Liver (tissue), 9 donors: ENCODE data around the gene CTNNBL1. TPM values are rescaled to one million over a fixed set of nuclear protein-coding genes. Genes with fewer than 3 reads are reported as not detected.

Source experiments
- DNase-seq: peaks from one replicate; pipeline ENCODE4 v3.0.0-alpha.2; 2017; ENCODE audit warnings: low spot score
- H3K27ac ChIP-seq, 2 donors: one replicate each; pipeline ENCODE4 v1.7.0; 2013; ENCODE audit warnings: inconsistent platforms in 2 of 2, low read length in 2 of 2, control low read depth in 1 of 2, low read depth in 1 of 2, mild to moderate bottlenecking in 1 of 2
- H3K27me3 ChIP-seq, 4 donors: one replicate each; pipeline versions ENCODE4 v1.6.1 to v1.7.0; 2013; ENCODE audit warnings: low read length in 3 of 4, inconsistent platforms in 1 of 4, mild to moderate bottlenecking in 1 of 4, moderate library complexity in 1 of 4; ENCODE audit not compliant: control insufficient read depth in 4 of 4, insufficient read depth in 4 of 4
- H3K36me3 ChIP-seq, 4 donors: one replicate each; pipeline versions ENCODE4 v1.6.1 to v1.7.0; 2013; ENCODE audit warnings: low read length in 3 of 4, mild to moderate bottlenecking in 3 of 4, low read depth in 1 of 4, moderate library complexity in 1 of 4; ENCODE audit not compliant: control insufficient read depth in 4 of 4, insufficient read depth in 3 of 4
- H3K4me1 ChIP-seq, 4 donors: one replicate each; pipeline versions ENCODE4 v1.6.1 to v1.7.0; 2013; ENCODE audit warnings: low read length in 3 of 4, mild to moderate bottlenecking in 3 of 4, moderate library complexity in 1 of 4; ENCODE audit not compliant: control insufficient read depth in 4 of 4, insufficient read depth in 4 of 4
- H3K4me3 ChIP-seq, 3 donors: one replicate each; pipeline versions ENCODE4 v1.6.1 to v1.7.0; 2013; ENCODE audit warnings: low read length in 3 of 3, control low read depth in 1 of 3, low read depth in 1 of 3, mild to moderate bottlenecking in 1 of 3
- H3K9ac ChIP-seq, 2 donors: one replicate each; pipeline ENCODE4 v1.7.0; 2013; ENCODE audit warnings: low read length in 2 of 2, mild to moderate bottlenecking in 2 of 2, moderate library complexity in 2 of 2, control low read depth in 1 of 2, low read depth in 1 of 2
- H3K9me3 ChIP-seq, 4 donors: one replicate each; pipeline versions ENCODE4 v1.6.1 to v1.7.0; 2013; ENCODE audit warnings: low read length in 3 of 4; ENCODE audit not compliant: control insufficient read depth in 4 of 4
- EGR1 ChIP-seq, 2 donors: IDR thresholded peaks; 2 replicates each; pipeline ENCODE4 v1.6.1; 2016 to 2018; ENCODE audit warnings: antibody characterized with exemption in 2 of 2, low read depth in 2 of 2
- FOXA1 ChIP-seq: IDR thresholded peaks from 2 replicates; pipeline ENCODE4 v1.6.1; 2016; ENCODE audit warnings: antibody characterized with exemption
- FOXA2 ChIP-seq: IDR thresholded peaks from 2 replicates; pipeline ENCODE4 v1.6.1; 2016; ENCODE audit warnings: antibody characterized with exemption
- GABPA ChIP-seq, 2 donors: IDR thresholded peaks in 1 of 2; conservative IDR thresholded peaks in 1 of 2; 2 replicates each; pipeline ENCODE4 v1.6.1; 2016; ENCODE audit warnings: antibody characterized with exemption in 2 of 2, mild to moderate bottlenecking in 1 of 2, moderate library complexity in 1 of 2
- HNF4A ChIP-seq, 2 donors: conservative IDR thresholded peaks; 2 replicates each; pipeline ENCODE4 v1.6.1; 2016; ENCODE audit warnings: antibody characterized with exemption in 2 of 2, mild to moderate bottlenecking in 2 of 2
- HNF4G ChIP-seq: IDR thresholded peaks from 2 replicates; pipeline ENCODE4 v1.6.1; 2016; ENCODE audit warnings: antibody characterized with exemption
- JUND ChIP-seq, 2 donors: IDR thresholded peaks; 2 replicates each; pipeline ENCODE4 v1.6.1; 2016; ENCODE audit warnings: antibody characterized with exemption in 2 of 2
- NR2F2 ChIP-seq: IDR thresholded peaks from 2 replicates; pipeline ENCODE4 v1.6.1; 2016; ENCODE audit warnings: antibody characterized with exemption
- RAD21 ChIP-seq, 2 donors: IDR thresholded peaks; 2 replicates each; pipeline ENCODE4 v1.6.1; 2016; ENCODE audit warnings: antibody characterized with exemption in 2 of 2, mild to moderate bottlenecking in 2 of 2
- RXRA ChIP-seq, 2 donors: IDR thresholded peaks; 2 replicates each; pipeline ENCODE4 v1.6.1; 2017 to 2018; ENCODE audit warnings: antibody characterized with exemption in 2 of 2, mild to moderate bottlenecking in 1 of 2
- SP1 ChIP-seq: IDR thresholded peaks from 2 replicates; pipeline ENCODE4 v1.6.1; 2018; ENCODE audit warnings: antibody characterized with exemption, mild to moderate bottlenecking
- TAF1 ChIP-seq: conservative IDR thresholded peaks from 2 replicates; pipeline ENCODE4 v1.6.1; 2016; ENCODE audit warnings: antibody characterized with exemption, mild to moderate bottlenecking
- YY1 ChIP-seq: IDR thresholded peaks from 2 replicates; pipeline ENCODE4 v1.6.1; 2016; ENCODE audit warnings: antibody characterized with exemption, mild to moderate bottlenecking
- WGBS: extraction: QIAGEN DNeasy Blood & Tissue Kit; methylation state at CpG from one replicate; pipeline ENCODE4 v1.1.7; 2013; 5-methylcytosine and 5-hydroxymethylcytosine counted together
- polyA plus RNA-seq, 2 donors: library from polyadenylated mRNA; stranded (reverse) in 1 of 2; unstranded in 1 of 2; fragments of 200-250 nt in 1 of 2; fragments of >200 nt in 1 of 2; fragmentation: Nextera tagmentation in 1 of 2; extraction: Ambion mirVana in 1 of 2; gene quantifications; one replicate each; pipeline versions ENCODE4 v1.2.1 to v1.2.3, GENCODE V29; 2013 to 2015
- total RNA-seq, 2 donors: library from RNA; depleted of rRNA; stranded (reverse); fragments of >200 nt; gene quantifications; one replicate each; pipeline ENCODE4 v1.2.3, GENCODE V29; 2014
- TF ChIP-seq, protein P1 (sequence below): IDR thresholded peaks from 2 replicates; pipeline ENCODE4 v1.6.1; 2016; ENCODE audit warnings: antibody characterized with exemption
- TF ChIP-seq, protein P2 (sequence below): IDR thresholded peaks from 2 replicates; pipeline ENCODE4 v1.6.1; 2016; ENCODE audit warnings: antibody characterized with exemption, mild to moderate bottlenecking
- TF ChIP-seq, protein P3 (sequence below): fragments of 150-350 bp; IDR thresholded peaks from 2 replicates; pipeline ENCODE4 v1.5.1; 2017; ENCODE audit warnings: improper control_type of control experiment, low read depth, low read length; ENCODE audit not compliant: missing input control
- TF ChIP-seq, protein P4 (sequence below): IDR thresholded peaks from 2 replicates; pipeline ENCODE4 v1.6.1; 2016; ENCODE audit warnings: antibody characterized with exemption
- TF ChIP-seq, protein P5 (sequence below): IDR thresholded peaks from 2 replicates; pipeline ENCODE4 v1.6.1; 2016; ENCODE audit warnings: antibody characterized with exemption
- donor health status: healthy.
- donor health status: healthy.
- donor health status: healthy.
- donor health status: healthy.
- donor health status: healthy.

CTNNBL1 gene
- total and polyA plus RNA-seq, 4 donors: 18.3 to 25.4 (median 20.3) TPM

DNA sequence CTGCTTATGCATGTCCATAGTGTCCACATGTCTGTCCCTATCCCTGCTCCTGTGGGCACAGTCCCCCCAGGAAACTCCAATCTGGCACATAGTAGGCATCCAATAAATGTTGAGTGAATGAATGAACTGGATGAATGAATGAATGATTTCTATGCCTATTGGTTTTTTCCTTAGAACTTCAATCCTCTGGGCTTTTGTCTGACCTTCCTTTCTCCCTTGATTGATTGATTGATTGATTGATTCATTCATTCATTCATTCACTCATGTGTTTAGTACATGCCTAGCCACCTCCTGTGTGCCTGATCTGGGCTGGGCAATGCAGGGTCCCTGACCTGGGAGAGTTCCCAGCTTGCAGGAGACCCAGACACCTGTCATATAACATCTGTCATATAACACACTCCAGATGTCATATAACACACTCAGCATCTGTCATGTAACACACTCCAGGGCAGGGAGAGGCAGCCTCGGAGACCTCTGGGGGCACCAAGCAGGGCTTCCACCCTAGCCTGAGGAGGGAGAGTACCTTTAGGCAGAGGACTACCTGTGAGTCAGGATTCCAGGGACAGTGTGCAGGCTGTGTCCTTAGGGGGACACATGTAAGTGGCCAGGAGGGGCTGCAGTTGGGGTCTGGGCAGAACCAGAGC lies 227.0 kb downstream of the CTNNBL1 start:
- Histone ChIP-seq H3K9me3 (no peaks in the 10 kb centered on the region), H3K9ac (no peak overlapping the region), H3K27ac (no peak overlapping the region), H3K27me3 (no peaks in the 10 kb centered on the region), H3K36me3 (no peaks in the 10 kb centered on the region), H3K4me3 (no peak overlapping the region), H3K4me1 (peaks cover 0 to 9% (median 6%) of the 10 kb centered on the region in 4 donors)
- DNase-seq: no peak
- TF ChIP-seq HNF4G (no peak), SP1 (no peak), EGR1 (IDR thresholded peaks at IDR 0.05; ENCODE audit: low read depth in 2 of 2) (no peak), RAD21 (IDR thresholded peaks at IDR 0.05) (no peak), TAF1 (no peak), GABPA (IDR thresholded peaks at IDR 0.05 in 1 of 2, conservative IDR thresholded peaks at IDR 0.05 in 1 of 2) (no peak), HNF4A (conservative IDR thresholded peaks at IDR 0.05) (no peak), FOXA2 (no peak), FOXA1 (no peak), RXRA (IDR thresholded peaks at IDR 0.05) (no peak), YY1 (no peak), NR2F2 (no peak), JUND (IDR thresholded peaks at IDR 0.05) (no peak)
- TF ChIP-seq, protein P1, sequence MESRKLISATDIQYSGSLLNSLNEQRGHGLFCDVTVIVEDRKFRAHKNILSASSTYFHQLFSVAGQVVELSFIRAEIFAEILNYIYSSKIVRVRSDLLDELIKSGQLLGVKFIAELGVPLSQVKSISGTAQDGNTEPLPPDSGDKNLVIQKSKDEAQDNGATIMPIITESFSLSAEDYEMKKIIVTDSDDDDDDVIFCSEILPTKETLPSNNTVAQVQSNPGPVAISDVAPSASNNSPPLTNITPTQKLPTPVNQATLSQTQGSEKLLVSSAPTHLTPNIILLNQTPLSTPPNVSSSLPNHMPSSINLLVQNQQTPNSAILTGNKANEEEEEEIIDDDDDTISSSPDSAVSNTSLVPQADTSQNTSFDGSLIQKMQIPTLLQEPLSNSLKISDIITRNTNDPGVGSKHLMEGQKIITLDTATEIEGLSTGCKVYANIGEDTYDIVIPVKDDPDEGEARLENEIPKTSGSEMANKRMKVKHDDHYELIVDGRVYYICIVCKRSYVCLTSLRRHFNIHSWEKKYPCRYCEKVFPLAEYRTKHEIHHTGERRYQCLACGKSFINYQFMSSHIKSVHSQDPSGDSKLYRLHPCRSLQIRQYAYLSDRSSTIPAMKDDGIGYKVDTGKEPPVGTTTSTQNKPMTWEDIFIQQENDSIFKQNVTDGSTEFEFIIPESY: no peak
- TF ChIP-seq, protein P2, sequence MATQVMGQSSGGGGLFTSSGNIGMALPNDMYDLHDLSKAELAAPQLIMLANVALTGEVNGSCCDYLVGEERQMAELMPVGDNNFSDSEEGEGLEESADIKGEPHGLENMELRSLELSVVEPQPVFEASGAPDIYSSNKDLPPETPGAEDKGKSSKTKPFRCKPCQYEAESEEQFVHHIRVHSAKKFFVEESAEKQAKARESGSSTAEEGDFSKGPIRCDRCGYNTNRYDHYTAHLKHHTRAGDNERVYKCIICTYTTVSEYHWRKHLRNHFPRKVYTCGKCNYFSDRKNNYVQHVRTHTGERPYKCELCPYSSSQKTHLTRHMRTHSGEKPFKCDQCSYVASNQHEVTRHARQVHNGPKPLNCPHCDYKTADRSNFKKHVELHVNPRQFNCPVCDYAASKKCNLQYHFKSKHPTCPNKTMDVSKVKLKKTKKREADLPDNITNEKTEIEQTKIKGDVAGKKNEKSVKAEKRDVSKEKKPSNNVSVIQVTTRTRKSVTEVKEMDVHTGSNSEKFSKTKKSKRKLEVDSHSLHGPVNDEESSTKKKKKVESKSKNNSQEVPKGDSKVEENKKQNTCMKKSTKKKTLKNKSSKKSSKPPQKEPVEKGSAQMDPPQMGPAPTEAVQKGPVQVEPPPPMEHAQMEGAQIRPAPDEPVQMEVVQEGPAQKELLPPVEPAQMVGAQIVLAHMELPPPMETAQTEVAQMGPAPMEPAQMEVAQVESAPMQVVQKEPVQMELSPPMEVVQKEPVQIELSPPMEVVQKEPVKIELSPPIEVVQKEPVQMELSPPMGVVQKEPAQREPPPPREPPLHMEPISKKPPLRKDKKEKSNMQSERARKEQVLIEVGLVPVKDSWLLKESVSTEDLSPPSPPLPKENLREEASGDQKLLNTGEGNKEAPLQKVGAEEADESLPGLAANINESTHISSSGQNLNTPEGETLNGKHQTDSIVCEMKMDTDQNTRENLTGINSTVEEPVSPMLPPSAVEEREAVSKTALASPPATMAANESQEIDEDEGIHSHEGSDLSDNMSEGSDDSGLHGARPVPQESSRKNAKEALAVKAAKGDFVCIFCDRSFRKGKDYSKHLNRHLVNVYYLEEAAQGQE: no peak
- TF ChIP-seq, protein P3, sequence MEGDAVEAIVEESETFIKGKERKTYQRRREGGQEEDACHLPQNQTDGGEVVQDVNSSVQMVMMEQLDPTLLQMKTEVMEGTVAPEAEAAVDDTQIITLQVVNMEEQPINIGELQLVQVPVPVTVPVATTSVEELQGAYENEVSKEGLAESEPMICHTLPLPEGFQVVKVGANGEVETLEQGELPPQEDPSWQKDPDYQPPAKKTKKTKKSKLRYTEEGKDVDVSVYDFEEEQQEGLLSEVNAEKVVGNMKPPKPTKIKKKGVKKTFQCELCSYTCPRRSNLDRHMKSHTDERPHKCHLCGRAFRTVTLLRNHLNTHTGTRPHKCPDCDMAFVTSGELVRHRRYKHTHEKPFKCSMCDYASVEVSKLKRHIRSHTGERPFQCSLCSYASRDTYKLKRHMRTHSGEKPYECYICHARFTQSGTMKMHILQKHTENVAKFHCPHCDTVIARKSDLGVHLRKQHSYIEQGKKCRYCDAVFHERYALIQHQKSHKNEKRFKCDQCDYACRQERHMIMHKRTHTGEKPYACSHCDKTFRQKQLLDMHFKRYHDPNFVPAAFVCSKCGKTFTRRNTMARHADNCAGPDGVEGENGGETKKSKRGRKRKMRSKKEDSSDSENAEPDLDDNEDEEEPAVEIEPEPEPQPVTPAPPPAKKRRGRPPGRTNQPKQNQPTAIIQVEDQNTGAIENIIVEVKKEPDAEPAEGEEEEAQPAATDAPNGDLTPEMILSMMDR: no peak
- TF ChIP-seq, protein P4, sequence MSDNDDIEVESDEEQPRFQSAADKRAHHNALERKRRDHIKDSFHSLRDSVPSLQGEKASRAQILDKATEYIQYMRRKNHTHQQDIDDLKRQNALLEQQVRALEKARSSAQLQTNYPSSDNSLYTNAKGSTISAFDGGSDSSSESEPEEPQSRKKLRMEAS: no peak
- TF ChIP-seq, protein P5, sequence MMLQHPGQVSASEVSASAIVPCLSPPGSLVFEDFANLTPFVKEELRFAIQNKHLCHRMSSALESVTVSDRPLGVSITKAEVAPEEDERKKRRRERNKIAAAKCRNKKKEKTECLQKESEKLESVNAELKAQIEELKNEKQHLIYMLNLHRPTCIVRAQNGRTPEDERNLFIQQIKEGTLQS: no peak
- 76% methylated on average over 1 of the region's 1 CpG for WGBS
